Measurements from ENCODE around the gene BRI3.

GRCh38 chr7:98315318-98315993 lies 34.0 kb downstream of the BRI3 start:
- no peak for TF ChIP-seq CTCF (IDR thresholded peaks at IDR 0.05)
- TF ChIP-seq POLR2AphosphoS5 (IDR thresholded peaks at IDR 0.05) = no peak

Data from suprapubic skin (tissue), 3 donors.